Measurements from ENCODE around the gene RYR1. TPM values are rescaled to one million over a fixed set of nuclear protein-coding genes. Genes with fewer than 3 reads are reported as not detected.

Gene RYR1
- total and polyA plus RNA-seq, 2 donors (not counting 1 experiment from before 2014, with no cell fraction given), result 0.43 to 3.8 TPM

- POLR2A ChIA-PET, result interaction anchor here (2.5 kb wide), 1 partner anchor 12 kb away, joined by 11 read pairs; the partner anchor contains the start of gene PSMD8
- Mint-ChIP-seq H3K4me3 (peak overlapping the region; percentile 54), H3K27me3 (peaks cover 27% of the 10 kb centered on the region), H3K27ac (no peak overlapping the region), H3K4me1 (peaks cover 31% of the 10 kb centered on the region), H3K9me3 (ENCODE audit: insufficient read depth) (no peaks in the 10 kb centered on the region)
- peaks cover 57% of the 10 kb centered on the region for H4K20me1 ChIP-seq (ENCODE audit: control insufficient read depth, insufficient read depth, low read length, poor library complexity, severe bottlenecking)
- H3K9me3 ChIP-seq (ENCODE audit: control extremely low read depth in 1 of 3, control insufficient read depth in 2 of 3, insufficient read depth in 1 of 3, low read length in 2 of 3), result peaks cover 0 to 30% (median 0%) of the 10 kb centered on the region in 3 donors
- TF ChIP-seq CTCF (IDR thresholded peaks at IDR 0.05), result no peak
- no peak for TF ChIP-seq EZH2 (IDR thresholded peaks at IDR 0.05; ENCODE audit: borderline replicate concordance, insufficient read depth, low read depth, low read length, poor library complexity, severe bottlenecking)
- peak overlapping the region in 4 of 5 experiments; percentile 40 to 77 (median 48) for H3K4me3 ChIP-seq (ENCODE audit: control extremely low read depth in 1 of 5, extremely low read depth in 1 of 5, insufficient read depth in 1 of 5, low read depth in 2 of 5, low read length in 4 of 5)
- 38% methylated on average over 59 of the region's 61 CpGs for WGBS (ENCODE audit: insufficient coverage)
- H3K4me1 ChIP-seq (ENCODE audit: control insufficient read depth in 2 of 2, insufficient read depth in 2 of 2, low read length in 2 of 2), result peaks cover 36% of the 10 kb centered on the region in 2 donors
- DNase-seq (peak; percentile 55), ATAC-seq (ENCODE audit: low read depth) (no peak)
- no peak overlapping the region for H3K27ac ChIP-seq (ENCODE audit: low read length in 2 of 2)
- peak overlapping the region; percentile 69 for H3K9ac ChIP-seq (ENCODE audit: low read length)
- intact Hi-C loops (cut with micrococcal nuclease), result loop anchor here (2.0 to 5.0 kb wide), 2 partner anchors 16 to 231 kb away; partner anchors contain the start of genes EIF3K, FAM98C and MAP4K1
- H3K79me2 ChIP-seq (ENCODE audit: control insufficient read depth, insufficient read depth, low read length), result no peaks in the 10 kb centered on the region
- H3K27me3 ChIP-seq (replicated peaks in 1 of 4; ENCODE audit: control extremely low read depth in 1 of 4, control insufficient read depth in 3 of 4, insufficient read depth in 4 of 4, low read length in 3 of 4), result peaks cover 0 to 49% (median 21%) of the 10 kb centered on the region in 4 experiments
- peaks cover 0 to 34% of the 10 kb centered on the region in 2 experiments for H3K36me3 ChIP-seq (replicated peaks in 1 of 2; ENCODE audit: control extremely low read depth in 1 of 2, control insufficient read depth in 1 of 2, extremely low read depth in 1 of 2, insufficient read depth in 2 of 2, low read length in 1 of 2)
- CTCF ChIA-PET, result interaction anchor here (2.3 kb wide), 1 partner anchor 17 kb away, joined by 20 read pairs; the partner anchor contains the start of gene FAM98C
- peak overlapping the region; percentile 97 for H3K4me2 ChIP-seq (replicated peaks; ENCODE audit: low read depth, low read length, poor library complexity, severe bottlenecking)
- no peak overlapping the region for H2AFZ ChIP-seq (ENCODE audit: insufficient read depth, low read depth, low read length, poor library complexity, severe bottlenecking)
Observed at GRCh38 chr19:38386300-38386970, 47.1 kb upstream of the RYR1 start.

Measured in B cell (primary cell).